ENCODE data around the gene ABCC1.
"Not testable (repeated sequence)": the region's sequence is repeated elsewhere in the genome, so short reads cannot be mapped to it uniquely, and the experiment has no call there.

Gene ABCC1

GRCh38 chr16:15949210-15950160, at the start of gene ABCC1:
TSS of gene ABCC1 (plus strand) at chr16:15949616. CDS start at chr16:15949752, 136 bp downstream.
- Mint-ChIP-seq H3K36me3 (peaks cover 38% of the 10 kb centered on the region), H3K27ac (peak within 1 kb of the TSS; percentile 97), H3K4me3 (peak within 1 kb of the TSS; percentile 91), H3K9me3 (no peaks in the 10 kb centered on the region), H3K4me1 (peaks cover 56% of the 10 kb centered on the region)
- ATAC-seq, result peak; percentile 79
- peak; percentile 57 to 81 for DNase-seq (ENCODE audit: low spot score in 2 of 2)

DNA sequence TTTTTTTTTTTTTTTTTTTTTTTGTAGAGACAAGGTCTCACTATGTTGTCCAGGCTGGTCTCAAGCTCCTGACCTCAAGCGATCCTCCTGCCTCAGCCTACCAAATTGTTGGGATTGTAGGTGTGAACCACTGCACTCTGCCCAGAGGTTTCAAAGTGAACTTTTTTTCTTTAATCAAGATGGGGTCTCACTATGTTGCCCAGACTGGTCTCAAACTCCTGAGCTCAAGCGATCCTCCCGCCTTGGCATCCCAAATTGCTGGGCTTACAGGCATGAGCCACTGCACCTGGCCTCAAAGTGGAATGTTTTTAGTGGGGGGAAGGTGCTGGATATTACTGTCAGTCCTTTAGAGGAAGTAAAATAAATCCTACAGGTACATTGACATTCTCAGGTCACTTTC, 49.1 kb upstream of the ABCC1 start:
- Mint-ChIP-seq H3K36me3 (peaks cover 6% of the 10 kb centered on the region), H3K9me3 (no peaks in the 10 kb centered on the region), H3K27ac (no peak overlapping the region), H3K4me1 (peaks cover 34% of the 10 kb centered on the region), H3K4me3 (no peak overlapping the region)
- DNase-seq (ENCODE audit: low spot score in 2 of 2) (no peak), ATAC-seq (no peak)

- Mint-ChIP-seq H3K4me1 (peaks cover 34% of the 10 kb centered on the region), H3K27ac (no peak overlapping the region), H3K36me3 (peaks cover 6% of the 10 kb centered on the region), H3K4me3 (no peak overlapping the region), H3K9me3 (no peaks in the 10 kb centered on the region)
- no peak for DNase-seq (ENCODE audit: low spot score in 2 of 2)
- ATAC-seq, result no peak
These were observed 48.4 kb upstream of the ABCC1 start for GRCh38 chr16:15900901-15901500.

GRCh38 chr16:15903960-15904359, 45.5 kb upstream of the ABCC1 start:
- Mint-ChIP-seq H3K4me1 (peaks cover 19% of the 10 kb centered on the region), H3K9me3 (no peaks in the 10 kb centered on the region), H3K36me3 (no peaks in the 10 kb centered on the region), H3K4me3 (no peak overlapping the region), H3K27ac (no peak overlapping the region)
- ATAC-seq, result no peak
- no peak for DNase-seq (ENCODE audit: low spot score in 2 of 2)

DNA sequence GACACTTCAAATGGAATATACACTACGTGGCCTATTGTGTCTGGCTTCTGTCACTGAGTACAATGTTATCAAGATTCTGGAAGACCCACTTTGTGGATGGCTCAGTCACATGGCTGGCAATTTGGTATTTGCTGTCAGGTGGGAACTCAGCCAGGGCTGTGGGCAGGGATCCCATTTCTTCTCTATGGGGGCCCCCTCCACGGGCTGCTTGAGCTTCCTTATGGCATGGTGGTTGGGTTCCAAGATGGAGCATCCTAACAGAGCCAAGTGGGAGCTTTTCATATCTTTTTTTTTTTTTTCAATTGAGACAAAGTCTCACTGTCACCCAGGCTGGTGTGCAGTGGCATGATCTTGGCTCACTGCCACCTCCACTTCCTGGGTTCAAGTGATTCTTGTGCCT, 43.0 kb upstream of the ABCC1 start:
- no peak for ATAC-seq

DNA sequence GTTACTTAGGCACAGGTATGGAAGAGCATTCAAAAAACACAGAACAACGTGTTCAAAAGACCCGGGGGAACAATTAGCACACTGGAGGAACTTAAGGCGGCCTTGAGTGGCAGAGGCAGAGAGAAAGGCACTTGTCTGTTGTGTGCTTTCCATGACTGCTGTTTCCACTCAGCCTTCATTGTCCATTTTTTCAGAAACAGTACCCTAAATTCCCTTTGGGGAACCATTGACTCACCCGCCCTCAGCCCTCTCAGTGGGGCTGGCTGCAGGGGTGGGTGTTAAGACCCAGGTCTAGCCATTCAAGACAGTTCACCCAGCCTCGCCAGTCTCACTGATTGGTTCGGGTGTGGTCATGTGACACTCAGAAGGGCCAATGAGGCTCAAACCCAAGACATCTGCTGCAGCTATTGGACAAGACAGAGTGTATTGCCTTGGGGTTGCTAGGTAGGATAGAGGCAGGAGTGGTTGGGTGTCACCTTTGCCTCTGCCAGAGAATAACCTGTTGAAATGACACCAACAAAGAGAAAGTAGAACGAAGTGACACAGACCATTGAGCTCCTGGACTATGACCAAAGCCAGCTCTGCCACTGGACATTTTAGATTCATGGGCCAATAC, 41.4 kb upstream of the ABCC1 start:
- Mint-ChIP-seq H3K4me3 (no peak overlapping the region), H3K4me1 (peaks cover 15% of the 10 kb centered on the region), H3K36me3 (no peaks in the 10 kb centered on the region), H3K9me3 (no peaks in the 10 kb centered on the region), H3K27ac (no peak overlapping the region)
- ATAC-seq (peak; percentile 99), DNase-seq (ENCODE audit: low spot score in 2 of 2) (peak in 1 of 2 donors; percentile 72)

More for the DNA sequence above, 43.0 kb upstream of the ABCC1 start:
- Mint-ChIP-seq H3K9me3 (no peaks in the 10 kb centered on the region), H3K4me1 (peaks cover 8% of the 10 kb centered on the region), H3K4me3 (no peak overlapping the region), H3K27ac (no peak overlapping the region), H3K36me3 (no peaks in the 10 kb centered on the region)
- no peak for DNase-seq (ENCODE audit: low spot score in 2 of 2)

DNA sequence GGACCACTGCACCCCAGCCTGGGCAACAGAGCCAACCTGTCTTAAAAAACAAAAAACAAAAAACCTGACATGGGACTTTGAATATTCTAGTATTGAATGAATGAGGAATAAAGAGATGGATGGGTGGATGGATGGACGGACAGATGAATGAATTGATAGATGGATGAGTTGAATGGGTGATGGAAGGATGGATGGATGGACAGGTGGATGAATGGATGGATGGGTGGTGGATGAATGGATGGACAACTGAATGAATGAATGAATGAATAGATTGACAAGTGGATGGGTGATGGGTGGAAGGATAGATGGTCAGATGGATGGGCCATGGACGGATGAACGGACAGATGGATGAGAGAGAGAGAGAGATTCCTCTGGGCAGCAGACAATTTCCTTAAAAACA, 38.2 kb upstream of the ABCC1 start:
- Mint-ChIP-seq H3K4me3 (no peak overlapping the region), H3K4me1 (peaks cover 17% of the 10 kb centered on the region), H3K27ac (no peak overlapping the region), H3K36me3 (no peaks in the 10 kb centered on the region), H3K9me3 (no peaks in the 10 kb centered on the region)
- no peak for ATAC-seq
- no peak for DNase-seq (ENCODE audit: low spot score in 2 of 2)

- Mint-ChIP-seq H3K9me3 (no peaks in the 10 kb centered on the region), H3K4me1 (peaks cover 9% of the 10 kb centered on the region), H3K27ac (peak overlapping the region; percentile 91), H3K36me3 (no peaks in the 10 kb centered on the region), H3K4me3 (peak overlapping the region; percentile 59)
- DNase-seq (ENCODE audit: low spot score in 2 of 2), result no peak
- no peak for ATAC-seq
These were observed 36.2 kb upstream of the ABCC1 start for GRCh38 chr16:15913046-15913698.

DNA sequence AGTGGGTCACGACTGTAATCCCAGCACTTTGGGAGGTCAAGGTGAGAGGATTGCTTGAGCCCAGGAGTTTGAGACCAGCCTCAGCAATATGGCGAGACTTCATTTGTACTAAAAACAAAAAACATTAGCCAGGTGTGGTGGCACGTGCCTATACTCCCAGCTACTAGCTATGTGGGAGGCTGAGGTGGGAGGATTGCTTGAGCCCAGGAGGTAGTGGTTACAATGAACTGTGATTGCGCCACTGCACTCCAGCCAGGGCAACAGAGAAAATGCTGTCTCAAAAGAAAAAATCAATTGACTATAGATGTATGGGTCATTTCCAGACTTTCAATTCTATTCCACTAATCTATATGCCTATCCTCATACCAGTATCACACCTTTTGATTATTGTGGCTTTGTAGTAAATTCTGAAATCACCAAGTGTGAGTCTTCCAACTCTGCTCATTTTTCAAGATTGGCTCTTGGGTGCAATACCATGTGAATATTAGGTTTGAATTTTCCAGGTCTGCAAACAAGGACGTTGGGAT, 33.8 kb upstream of the ABCC1 start:
- no peaks in the 10 kb centered on the region for H3K9me3 Mint-ChIP-seq

GRCh38 chr16:15916323-15916722, 33.1 kb upstream of the ABCC1 start:
- Mint-ChIP-seq H3K27ac (no peak overlapping the region), H3K9me3 (no peaks in the 10 kb centered on the region), H3K4me1 (peaks cover 9% of the 10 kb centered on the region), H3K4me3 (no peak overlapping the region), H3K36me3 (no peaks in the 10 kb centered on the region)
- DNase-seq (ENCODE audit: low spot score in 2 of 2), result no peak
- ATAC-seq, result no peak

More for the DNA sequence above, 33.8 kb upstream of the ABCC1 start:
- Mint-ChIP-seq H3K4me3 (no peak overlapping the region), H3K27ac (no peak overlapping the region), H3K36me3 (no peaks in the 10 kb centered on the region), H3K4me1 (peaks cover 9% of the 10 kb centered on the region)
- peak; percentile 78 for ATAC-seq
- DNase-seq (ENCODE audit: low spot score in 2 of 2), result no peak

- not testable (repeated sequence) for DNase-seq (ENCODE audit: low spot score in 2 of 2); ATAC-seq; H3K4me3 Mint-ChIP-seq; H3K4me1 Mint-ChIP-seq; H3K36me3 Mint-ChIP-seq; H3K27ac Mint-ChIP-seq; H3K9me3 Mint-ChIP-seq
These were observed 31.1 kb upstream of the ABCC1 start for GRCh38 chr16:15918314-15918713.

DNA sequence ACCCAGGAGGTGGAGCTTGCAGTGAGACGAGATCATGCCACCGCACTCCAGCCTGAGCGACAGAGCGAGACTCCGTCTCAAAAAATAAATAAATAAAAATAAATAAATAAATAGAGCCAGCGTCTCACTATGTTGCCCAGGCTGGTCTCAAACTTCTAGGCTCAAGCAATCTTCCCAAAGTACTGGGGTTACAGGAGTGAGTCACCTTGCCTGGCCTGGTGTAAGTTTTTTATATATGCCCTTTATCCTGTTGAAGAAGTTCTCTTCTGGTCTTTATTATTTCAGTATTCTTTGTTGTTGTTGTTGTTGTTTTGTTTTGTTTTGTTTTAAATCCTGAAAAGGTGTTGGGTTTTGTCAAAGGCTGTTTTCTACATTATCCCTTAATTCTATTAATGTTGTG, 30.1 kb upstream of the ABCC1 start:
- no peak overlapping the region for H3K27ac Mint-ChIP-seq
- no peaks in the 10 kb centered on the region for H3K9me3 Mint-ChIP-seq
- no peak overlapping the region for H3K4me3 Mint-ChIP-seq
- H3K36me3 Mint-ChIP-seq, result no peaks in the 10 kb centered on the region
- DNase-seq (ENCODE audit: low spot score in 2 of 2), result no peak
- ATAC-seq, result no peak
- H3K4me1 Mint-ChIP-seq, result no peaks in the 10 kb centered on the region

DNA sequence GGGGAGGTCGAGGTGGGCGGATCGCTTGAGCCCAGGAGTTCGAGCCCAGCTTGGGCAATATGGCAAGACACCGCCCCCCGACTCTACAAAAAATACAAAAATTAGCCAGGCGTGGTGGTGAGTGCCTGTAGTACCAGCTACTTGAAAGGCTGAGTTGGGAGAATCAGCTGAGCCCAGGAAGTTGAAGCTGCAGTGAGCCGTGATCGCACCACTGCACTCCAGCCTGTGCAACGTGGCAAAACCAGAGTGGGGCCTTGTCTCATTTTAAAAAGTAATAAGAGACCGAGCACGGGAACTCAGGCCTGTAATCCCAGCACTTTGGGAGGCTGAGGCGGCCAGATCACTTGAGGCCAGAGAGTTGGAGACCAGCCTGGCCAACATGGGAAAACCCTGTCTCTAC, 24.4 kb upstream of the ABCC1 start:
- Mint-ChIP-seq H3K4me1 (no peaks in the 10 kb centered on the region), H3K9me3 (no peaks in the 10 kb centered on the region), H3K27ac (no peak overlapping the region), H3K4me3 (no peak overlapping the region), H3K36me3 (no peaks in the 10 kb centered on the region)
- ATAC-seq (no peak), DNase-seq (ENCODE audit: low spot score in 2 of 2) (no peak)

DNA sequence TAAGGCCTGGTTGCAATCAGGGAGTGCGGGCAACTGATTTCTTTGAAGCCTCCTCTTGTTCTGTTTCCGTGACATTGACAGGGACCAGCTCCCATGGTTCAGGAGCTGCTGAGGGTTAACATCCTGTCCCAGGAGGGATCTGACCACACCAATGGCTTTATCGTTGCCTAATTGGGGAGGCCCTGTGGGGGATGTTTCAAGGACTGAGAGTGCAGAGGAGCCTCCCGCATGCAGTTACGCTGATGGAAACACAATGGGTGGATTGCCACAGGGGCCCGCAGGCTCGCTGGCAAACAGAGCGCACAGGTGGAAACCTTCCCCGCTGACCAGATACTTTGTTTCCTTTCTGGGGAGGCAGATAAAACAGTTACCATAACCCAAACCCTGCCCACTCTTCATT, 23.8 kb upstream of the ABCC1 start:
- Mint-ChIP-seq H3K4me1 (no peaks in the 10 kb centered on the region), H3K4me3 (no peak overlapping the region), H3K27ac (no peak overlapping the region), H3K36me3 (no peaks in the 10 kb centered on the region), H3K9me3 (no peaks in the 10 kb centered on the region)
- DNase-seq (ENCODE audit: low spot score in 2 of 2) (no peak), ATAC-seq (no peak)
